HepG2 (cell line): ENCODE measurements around the gene PANK4. TPM values are rescaled to one million over a fixed set of nuclear protein-coding genes. Genes with fewer than 3 reads are reported as not detected.

Experiments used
- CCDC6 ChIP-seq: sonication (generic); formaldehyde crosslinking; IDR thresholded peaks from 2 replicates; pipeline ENCODE4 v1.8.1; 2022; ENCODE audit warnings: mild to moderate bottlenecking, missing genetic modification reagents, moderate library complexity
- HDAC1 ChIP-seq: sonication (generic); formaldehyde crosslinking; IDR thresholded peaks from 2 replicates; pipeline ENCODE4 v1.5.1; 2020; ENCODE audit warnings: mild to moderate bottlenecking, missing genetic modification reagents
- HNF4G ChIP-seq, 2 experiments: sonication (generic) in 1 of 2; formaldehyde crosslinking in 1 of 2; IDR thresholded peaks; 2 replicates each; pipeline versions ENCODE4 v1.4.0 to v1.6.1; 2011 to 2020; ENCODE audit warnings: borderline replicate concordance in 2 of 2, low read depth in 2 of 2, mild to moderate bottlenecking in 2 of 2, low read length in 1 of 2, missing genetic modification reagents in 1 of 2, moderate library complexity in 1 of 2
- PPARG ChIP-seq: conservative IDR thresholded peaks from 2 replicates; pipeline ENCODE4 v1.6.1; 2016; ENCODE audit warnings: missing biosample characterization, missing genetic modification reagents
- ZC3H4 ChIP-seq: sonication (generic); formaldehyde crosslinking; IDR thresholded peaks from 2 replicates; pipeline ENCODE4 v1.4.0; 2020; ENCODE audit warnings: missing genetic modification reagents, borderline replicate concordance
- ZNF234 ChIP-seq: sonication (generic); formaldehyde crosslinking; conservative IDR thresholded peaks from 2 replicates; pipeline ENCODE4 v1.5.1; 2020; ENCODE audit warnings: mild to moderate bottlenecking, missing genetic modification reagents
- ZNF431 ChIP-seq: sonication (generic); formaldehyde crosslinking; IDR thresholded peaks from 2 replicates; pipeline ENCODE4 v1.9.0; 2022; ENCODE audit warnings: missing genetic modification reagents, low read depth, mild to moderate bottlenecking, borderline replicate concordance
- ZNF446 ChIP-seq: sonication (generic); formaldehyde crosslinking; IDR thresholded peaks from 2 replicates; pipeline ENCODE4 v1.5.0; 2020; ENCODE audit warnings: mild to moderate bottlenecking, missing genetic modification reagents
- ZNF589 ChIP-seq: sonication (generic); formaldehyde crosslinking; conservative IDR thresholded peaks from 2 replicates; pipeline ENCODE4 v1.8.0; 2022; ENCODE audit warnings: mild to moderate bottlenecking, moderate library complexity, missing genetic modification reagents
- ZNF878 ChIP-seq: sonication (generic); formaldehyde crosslinking; IDR thresholded peaks from 2 replicates; pipeline ENCODE4 v1.8.1; 2023; ENCODE audit warnings: mild to moderate bottlenecking, missing genetic modification reagents, moderate library complexity
- polyA plus RNA-seq, 8 experiments: library from polyadenylated mRNA; depleted of rRNA in 3 of 8; stranded (reverse) in 7 of 8; unstranded in 1 of 8; fragments of >200 nt; fragmentation: Illumina TruSeq in 4 of 8; extraction: Trizol in 4 of 8; gene quantifications; 2 replicates each; pipeline versions ENCODE4 v1.2.1 to v1.2.3, GENCODE V29; 2011 to 2016; ENCODE audit warnings: low read depth in 4 of 8, missing spikeins in 1 of 8, mixed read lengths in 1 of 8; ENCODE audit not compliant: insufficient read depth in 1 of 8
- total RNA-seq, 5 experiments: library from RNA; depleted of rRNA; stranded (reverse); fragments of >200 nt; fragmentation: Illumina TruSeq; extraction: Trizol; gene quantifications; 2 replicates each; pipeline ENCODE4 v1.2.3, GENCODE V29; 2016; ENCODE audit warnings: low read depth in 1 of 5
- TF ChIP-seq, protein P1 (sequence below): IDR thresholded peaks from 2 replicates; pipeline ENCODE4 v1.6.1; 2012; ENCODE audit warnings: low read length, improper control_type of control experiment
- TF ChIP-seq, protein P2 (sequence below): sonication (generic); formaldehyde crosslinking; IDR thresholded peaks from 2 replicates; pipeline ENCODE4 v1.4.0; 2020; ENCODE audit warnings: missing genetic modification reagents, borderline replicate concordance
- TF ChIP-seq, protein P3 (sequence below): conservative IDR thresholded peaks from 2 replicates; pipeline ENCODE4 v1.6.1; 2018; ENCODE audit warnings: missing genetic modification reagents
- TF ChIP-seq, protein P4 (sequence below): sonication (generic); formaldehyde crosslinking; IDR thresholded peaks from 2 replicates; pipeline ENCODE4 v1.9.0; 2022; ENCODE audit warnings: low read depth, missing genetic modification reagents

PANK4 gene
- total and polyA plus RNA-seq, 2 of the 13 experiments (the other 11 are each of a cell fraction or from before 2014, with no cell fraction given), result 17.4 to 19.3 TPM

DNA sequence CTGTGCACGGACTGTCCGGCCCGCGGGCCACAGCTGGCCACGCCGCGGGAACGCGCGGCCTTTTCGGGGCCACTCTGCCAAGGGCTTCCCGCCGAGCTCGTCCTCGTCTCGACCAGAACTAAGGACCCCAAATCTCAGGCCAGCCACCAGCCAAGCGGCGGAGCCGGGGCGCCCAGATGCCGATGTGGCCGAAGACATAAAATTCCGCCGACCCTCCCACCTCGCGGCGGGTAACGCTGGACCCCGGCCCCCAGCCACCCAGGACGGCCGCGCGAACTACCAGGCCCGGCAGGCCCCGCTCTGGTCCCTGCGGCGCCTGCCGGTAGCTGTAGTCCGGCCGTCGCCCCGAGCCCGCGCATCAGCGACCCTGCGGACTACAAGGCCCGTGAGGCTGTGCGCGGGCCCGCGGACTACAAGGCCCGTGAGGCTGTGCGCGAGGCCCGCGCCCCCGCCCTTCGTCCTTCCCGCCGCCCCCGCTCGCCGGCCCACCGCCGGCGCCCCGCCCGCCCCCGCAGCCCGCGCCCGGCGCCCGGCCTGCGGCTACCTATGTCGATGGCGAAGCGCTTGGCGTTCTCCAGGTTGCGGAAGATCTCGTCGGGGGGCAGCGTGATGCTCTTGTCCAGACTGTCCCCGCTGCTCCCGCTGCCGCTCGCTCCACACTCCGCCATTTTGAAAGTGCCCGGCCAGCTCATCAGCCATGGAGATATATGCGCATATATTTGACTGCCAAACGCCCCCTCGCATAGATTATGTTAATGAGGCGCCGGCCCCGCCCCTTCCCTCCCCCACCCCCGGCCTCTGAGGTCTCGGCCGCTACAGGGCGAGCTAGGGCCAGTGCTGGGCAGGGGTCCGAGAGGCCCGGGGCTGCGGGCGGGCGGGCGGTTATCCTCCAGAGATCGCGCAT is at the start of gene PANK4 (continued):
- TF ChIP-seq CCDC6 (CRISPR knock-in tag), result no peak
- no peak; the same call in 1 of the 2 replicates for TF ChIP-seq HDAC1 (CRISPR knock-in tag)
- TF ChIP-seq, protein P1, sequence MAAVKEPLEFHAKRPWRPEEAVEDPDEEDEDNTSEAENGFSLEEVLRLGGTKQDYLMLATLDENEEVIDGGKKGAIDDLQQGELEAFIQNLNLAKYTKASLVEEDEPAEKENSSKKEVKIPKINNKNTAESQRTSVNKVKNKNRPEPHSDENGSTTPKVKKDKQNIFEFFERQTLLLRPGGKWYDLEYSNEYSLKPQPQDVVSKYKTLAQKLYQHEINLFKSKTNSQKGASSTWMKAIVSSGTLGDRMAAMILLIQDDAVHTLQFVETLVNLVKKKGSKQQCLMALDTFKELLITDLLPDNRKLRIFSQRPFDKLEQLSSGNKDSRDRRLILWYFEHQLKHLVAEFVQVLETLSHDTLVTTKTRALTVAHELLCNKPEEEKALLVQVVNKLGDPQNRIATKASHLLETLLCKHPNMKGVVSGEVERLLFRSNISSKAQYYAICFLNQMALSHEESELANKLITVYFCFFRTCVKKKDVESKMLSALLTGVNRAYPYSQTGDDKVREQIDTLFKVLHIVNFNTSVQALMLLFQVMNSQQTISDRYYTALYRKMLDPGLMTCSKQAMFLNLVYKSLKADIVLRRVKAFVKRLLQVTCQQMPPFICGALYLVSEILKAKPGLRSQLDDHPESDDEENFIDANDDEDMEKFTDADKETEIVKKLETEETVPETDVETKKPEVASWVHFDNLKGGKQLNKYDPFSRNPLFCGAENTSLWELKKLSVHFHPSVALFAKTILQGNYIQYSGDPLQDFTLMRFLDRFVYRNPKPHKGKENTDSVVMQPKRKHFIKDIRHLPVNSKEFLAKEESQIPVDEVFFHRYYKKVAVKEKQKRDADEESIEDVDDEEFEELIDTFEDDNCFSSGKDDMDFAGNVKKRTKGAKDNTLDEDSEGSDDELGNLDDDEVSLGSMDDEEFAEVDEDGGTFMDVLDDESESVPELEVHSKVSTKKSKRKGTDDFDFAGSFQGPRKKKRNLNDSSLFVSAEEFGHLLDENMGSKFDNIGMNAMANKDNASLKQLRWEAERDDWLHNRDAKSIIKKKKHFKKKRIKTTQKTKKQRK, result no peak
- no peak for TF ChIP-seq ZNF234 (CRISPR knock-in tag)
- no peak for TF ChIP-seq ZNF446
- TF ChIP-seq, protein P2, sequence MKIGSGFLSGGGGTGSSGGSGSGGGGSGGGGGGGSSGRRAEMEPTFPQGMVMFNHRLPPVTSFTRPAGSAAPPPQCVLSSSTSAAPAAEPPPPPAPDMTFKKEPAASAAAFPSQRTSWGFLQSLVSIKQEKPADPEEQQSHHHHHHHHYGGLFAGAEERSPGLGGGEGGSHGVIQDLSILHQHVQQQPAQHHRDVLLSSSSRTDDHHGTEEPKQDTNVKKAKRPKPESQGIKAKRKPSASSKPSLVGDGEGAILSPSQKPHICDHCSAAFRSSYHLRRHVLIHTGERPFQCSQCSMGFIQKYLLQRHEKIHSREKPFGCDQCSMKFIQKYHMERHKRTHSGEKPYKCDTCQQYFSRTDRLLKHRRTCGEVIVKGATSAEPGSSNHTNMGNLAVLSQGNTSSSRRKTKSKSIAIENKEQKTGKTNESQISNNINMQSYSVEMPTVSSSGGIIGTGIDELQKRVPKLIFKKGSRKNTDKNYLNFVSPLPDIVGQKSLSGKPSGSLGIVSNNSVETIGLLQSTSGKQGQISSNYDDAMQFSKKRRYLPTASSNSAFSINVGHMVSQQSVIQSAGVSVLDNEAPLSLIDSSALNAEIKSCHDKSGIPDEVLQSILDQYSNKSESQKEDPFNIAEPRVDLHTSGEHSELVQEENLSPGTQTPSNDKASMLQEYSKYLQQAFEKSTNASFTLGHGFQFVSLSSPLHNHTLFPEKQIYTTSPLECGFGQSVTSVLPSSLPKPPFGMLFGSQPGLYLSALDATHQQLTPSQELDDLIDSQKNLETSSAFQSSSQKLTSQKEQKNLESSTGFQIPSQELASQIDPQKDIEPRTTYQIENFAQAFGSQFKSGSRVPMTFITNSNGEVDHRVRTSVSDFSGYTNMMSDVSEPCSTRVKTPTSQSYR, result peak; percentile 50
- no peak for TF ChIP-seq ZC3H4
- TF ChIP-seq ZNF878 (CRISPR knock-in tag), result no peak
- no peak for TF ChIP-seq ZNF431
- no peak for TF ChIP-seq HNF4G (IDR thresholded peaks at IDR 0.05; ENCODE audit: borderline replicate concordance, low read depth, low read length)
- TF ChIP-seq HNF4G (CRISPR knock-in tag; IDR thresholded peaks at IDR 0.05; ENCODE audit: borderline replicate concordance, low read depth), result no peak
- no peak for TF ChIP-seq ZNF589 (CRISPR knock-in tag)
- TF ChIP-seq, protein P3, sequence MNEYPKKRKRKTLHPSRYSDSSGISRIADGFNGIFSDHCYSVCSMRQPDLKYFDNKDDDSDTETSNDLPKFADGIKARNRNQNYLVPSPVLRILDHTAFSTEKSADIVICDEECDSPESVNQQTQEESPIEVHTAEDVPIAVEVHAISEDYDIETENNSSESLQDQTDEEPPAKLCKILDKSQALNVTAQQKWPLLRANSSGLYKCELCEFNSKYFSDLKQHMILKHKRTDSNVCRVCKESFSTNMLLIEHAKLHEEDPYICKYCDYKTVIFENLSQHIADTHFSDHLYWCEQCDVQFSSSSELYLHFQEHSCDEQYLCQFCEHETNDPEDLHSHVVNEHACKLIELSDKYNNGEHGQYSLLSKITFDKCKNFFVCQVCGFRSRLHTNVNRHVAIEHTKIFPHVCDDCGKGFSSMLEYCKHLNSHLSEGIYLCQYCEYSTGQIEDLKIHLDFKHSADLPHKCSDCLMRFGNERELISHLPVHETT (CRISPR knock-in tag), result no peak
- TF ChIP-seq PPARG (CRISPR knock-in tag), result no peak
- TF ChIP-seq, protein P4, sequence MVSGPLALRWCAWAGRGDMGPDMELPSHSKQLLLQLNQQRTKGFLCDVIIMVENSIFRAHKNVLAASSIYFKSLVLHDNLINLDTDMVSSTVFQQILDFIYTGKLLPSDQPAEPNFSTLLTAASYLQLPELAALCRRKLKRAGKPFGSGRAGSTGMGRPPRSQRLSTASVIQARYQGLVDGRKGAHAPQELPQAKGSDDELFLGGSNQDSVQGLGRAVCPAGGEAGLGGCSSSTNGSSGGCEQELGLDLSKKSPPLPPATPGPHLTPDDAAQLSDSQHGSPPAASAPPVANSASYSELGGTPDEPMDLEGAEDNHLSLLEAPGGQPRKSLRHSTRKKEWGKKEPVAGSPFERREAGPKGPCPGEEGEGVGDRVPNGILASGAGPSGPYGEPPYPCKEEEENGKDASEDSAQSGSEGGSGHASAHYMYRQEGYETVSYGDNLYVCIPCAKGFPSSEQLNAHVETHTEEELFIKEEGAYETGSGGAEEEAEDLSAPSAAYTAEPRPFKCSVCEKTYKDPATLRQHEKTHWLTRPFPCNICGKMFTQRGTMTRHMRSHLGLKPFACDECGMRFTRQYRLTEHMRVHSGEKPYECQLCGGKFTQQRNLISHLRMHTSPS (CRISPR knock-in tag), result no peak
